Retinal pigment epithelial cell (primary cell): ENCODE data around the gene ASB15.

Experiments used
- DNase-seq: peaks from one replicate; pipeline ENCODE4 v3.0.0-alpha.2; 2010; ENCODE audit warnings: low read depth
- H3K4me3 ChIP-seq: 2 replicates; pipeline ENCODE4 v1.5.1; 2011; ENCODE audit warnings: mild to moderate bottlenecking, low read length, control low read depth, moderate library complexity
- TF ChIP-seq, protein P1 (sequence below): conservative IDR thresholded peaks from 2 replicates; pipeline ENCODE4 v1.5.1; 2011; ENCODE audit warnings: low read depth, low read length, control low read depth, inconsistent platforms

The ASB15 gene

DNA sequence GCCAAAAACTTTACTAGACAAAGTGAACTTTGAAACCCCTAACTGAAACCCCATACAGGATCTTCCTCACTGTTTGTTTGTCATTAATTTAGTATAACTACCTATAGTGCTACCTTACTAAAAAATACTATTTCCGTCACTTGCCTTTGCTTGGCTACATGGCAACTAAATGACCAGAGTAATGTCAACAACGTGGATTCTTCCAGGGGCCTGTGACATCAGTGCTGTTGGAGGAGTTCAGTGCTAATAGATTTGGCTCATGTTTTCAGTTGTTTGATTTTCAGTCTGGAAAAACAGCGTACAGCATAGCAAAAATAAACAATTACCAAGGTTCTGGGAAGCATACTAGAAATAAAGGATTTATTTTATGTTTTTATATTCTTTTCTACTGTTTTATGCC is 3.0 kb upstream of the ASB15 start:
- no peak for DNase-seq
- no peak overlapping the region for H3K4me3 ChIP-seq
- TF ChIP-seq, protein P1, sequence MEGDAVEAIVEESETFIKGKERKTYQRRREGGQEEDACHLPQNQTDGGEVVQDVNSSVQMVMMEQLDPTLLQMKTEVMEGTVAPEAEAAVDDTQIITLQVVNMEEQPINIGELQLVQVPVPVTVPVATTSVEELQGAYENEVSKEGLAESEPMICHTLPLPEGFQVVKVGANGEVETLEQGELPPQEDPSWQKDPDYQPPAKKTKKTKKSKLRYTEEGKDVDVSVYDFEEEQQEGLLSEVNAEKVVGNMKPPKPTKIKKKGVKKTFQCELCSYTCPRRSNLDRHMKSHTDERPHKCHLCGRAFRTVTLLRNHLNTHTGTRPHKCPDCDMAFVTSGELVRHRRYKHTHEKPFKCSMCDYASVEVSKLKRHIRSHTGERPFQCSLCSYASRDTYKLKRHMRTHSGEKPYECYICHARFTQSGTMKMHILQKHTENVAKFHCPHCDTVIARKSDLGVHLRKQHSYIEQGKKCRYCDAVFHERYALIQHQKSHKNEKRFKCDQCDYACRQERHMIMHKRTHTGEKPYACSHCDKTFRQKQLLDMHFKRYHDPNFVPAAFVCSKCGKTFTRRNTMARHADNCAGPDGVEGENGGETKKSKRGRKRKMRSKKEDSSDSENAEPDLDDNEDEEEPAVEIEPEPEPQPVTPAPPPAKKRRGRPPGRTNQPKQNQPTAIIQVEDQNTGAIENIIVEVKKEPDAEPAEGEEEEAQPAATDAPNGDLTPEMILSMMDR: no peak

DNA sequence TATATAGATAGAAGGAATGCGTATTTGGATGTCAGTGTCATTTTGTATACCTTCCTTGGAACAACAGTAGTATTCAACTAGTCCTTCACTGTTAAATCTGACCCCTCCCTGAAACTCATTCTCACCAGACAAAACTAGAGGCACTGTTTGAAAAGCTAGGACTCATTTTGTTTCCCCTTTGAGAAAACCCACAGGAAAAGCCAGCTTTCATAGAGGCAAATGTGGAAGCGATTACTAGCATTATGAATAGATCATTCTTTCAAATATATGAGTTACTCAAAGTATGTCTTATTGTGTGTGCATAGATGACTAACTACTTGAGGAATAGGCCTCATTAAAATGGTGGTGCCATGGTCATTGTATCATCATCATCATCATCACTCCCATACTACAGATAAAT is 1.9 kb upstream of the ASB15 start:
- no peak for DNase-seq
- TF ChIP-seq, protein P1: no peak
- no peak overlapping the region for H3K4me3 ChIP-seq

DNA sequence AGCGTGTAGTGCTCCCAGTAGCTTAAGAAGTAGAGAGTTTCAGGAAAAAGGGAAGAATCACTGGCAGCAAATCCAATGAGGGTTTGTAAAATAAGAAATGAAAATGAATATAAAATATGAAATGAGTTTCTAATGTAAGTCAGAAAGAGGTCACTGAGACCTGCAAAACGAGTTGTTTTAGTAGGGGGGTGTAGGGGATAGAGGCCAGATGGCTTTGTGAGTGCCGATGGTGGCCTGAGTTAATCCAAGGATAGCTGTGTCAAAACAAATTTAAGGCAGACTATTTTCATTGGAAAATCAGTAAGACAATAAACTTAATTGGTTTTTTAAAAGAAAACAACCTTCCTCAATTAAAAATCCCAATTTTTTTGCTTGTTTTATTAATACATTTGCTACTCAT is 745 bp upstream of the ASB15 start:
- DNase-seq: no peak
- TF ChIP-seq, protein P1: no peak
- no peak overlapping the region for H3K4me3 ChIP-seq

DNA sequence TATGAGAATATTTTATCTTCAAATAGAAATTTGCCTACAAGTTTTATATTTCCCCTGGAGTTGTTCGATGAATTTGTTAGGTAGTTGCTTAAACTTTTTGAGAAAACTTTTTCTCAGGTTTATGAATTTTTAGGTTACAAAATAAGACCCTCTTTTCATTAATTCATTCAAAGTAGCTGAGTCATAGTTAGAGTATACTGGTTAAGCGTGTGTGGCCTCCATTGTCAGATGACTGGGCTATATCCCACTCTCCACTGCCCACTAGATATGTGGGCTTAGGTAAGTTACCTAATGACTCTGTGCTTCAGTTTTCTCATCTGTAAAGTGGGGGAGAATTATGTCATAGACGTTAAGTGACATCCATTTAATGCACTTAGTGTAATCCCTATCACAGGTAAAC is 1.0 kb downstream of the ASB15 start:
- DNase-seq: no peak
- TF ChIP-seq, protein P1: no peak
- H3K4me3 ChIP-seq: no peak overlapping the region

DNA sequence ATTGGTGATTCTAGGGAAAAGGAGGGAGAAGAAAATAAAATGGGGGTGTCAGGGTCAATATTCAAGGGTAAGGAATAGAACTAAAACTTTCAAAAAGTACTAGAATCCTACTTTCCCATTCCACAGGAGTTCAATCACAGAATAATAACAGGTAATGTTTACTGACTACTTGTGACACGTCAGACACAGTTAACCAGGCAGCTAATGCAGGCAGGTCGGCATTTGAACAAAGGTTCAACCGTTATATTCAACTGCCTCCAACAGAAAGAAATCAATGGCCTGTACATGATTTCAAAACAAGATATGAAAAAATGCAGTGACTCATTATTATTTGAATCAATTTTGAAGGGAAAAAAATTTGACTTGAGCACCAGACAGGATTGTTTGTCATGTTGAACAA is 3.1 kb downstream of the ASB15 start:
- no peak overlapping the region for H3K4me3 ChIP-seq
- TF ChIP-seq, protein P1: no peak
- no peak for DNase-seq

DNA sequence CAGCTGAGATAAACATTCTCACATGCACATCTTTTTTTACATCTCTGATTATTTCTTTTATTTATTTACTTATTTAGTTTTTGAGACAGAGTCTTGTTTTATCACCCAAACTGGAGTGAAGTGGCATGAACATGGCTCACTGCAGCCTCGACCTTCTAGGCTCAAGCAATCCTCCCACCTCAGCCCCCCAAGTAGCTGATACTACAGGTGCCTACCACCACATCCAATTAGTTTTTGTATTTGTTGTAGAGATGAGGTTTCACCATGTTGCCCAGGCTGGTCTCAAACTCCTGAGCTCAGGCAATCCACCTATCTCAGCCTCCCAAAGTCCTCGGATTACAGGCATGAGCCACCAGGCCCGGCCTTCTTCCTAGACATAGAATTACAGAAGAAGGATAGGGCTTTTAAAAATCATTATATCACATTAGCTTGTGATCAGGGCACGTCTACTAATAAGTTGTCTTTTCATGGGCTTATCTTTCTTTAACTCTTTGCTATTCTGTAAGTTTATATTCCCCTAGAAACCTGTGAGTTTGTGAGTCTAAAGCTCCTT is 5.9 kb downstream of the ASB15 start:
- TF ChIP-seq, protein P1: no peak
- H3K4me3 ChIP-seq: no peak overlapping the region
- DNase-seq: no peak

DNA sequence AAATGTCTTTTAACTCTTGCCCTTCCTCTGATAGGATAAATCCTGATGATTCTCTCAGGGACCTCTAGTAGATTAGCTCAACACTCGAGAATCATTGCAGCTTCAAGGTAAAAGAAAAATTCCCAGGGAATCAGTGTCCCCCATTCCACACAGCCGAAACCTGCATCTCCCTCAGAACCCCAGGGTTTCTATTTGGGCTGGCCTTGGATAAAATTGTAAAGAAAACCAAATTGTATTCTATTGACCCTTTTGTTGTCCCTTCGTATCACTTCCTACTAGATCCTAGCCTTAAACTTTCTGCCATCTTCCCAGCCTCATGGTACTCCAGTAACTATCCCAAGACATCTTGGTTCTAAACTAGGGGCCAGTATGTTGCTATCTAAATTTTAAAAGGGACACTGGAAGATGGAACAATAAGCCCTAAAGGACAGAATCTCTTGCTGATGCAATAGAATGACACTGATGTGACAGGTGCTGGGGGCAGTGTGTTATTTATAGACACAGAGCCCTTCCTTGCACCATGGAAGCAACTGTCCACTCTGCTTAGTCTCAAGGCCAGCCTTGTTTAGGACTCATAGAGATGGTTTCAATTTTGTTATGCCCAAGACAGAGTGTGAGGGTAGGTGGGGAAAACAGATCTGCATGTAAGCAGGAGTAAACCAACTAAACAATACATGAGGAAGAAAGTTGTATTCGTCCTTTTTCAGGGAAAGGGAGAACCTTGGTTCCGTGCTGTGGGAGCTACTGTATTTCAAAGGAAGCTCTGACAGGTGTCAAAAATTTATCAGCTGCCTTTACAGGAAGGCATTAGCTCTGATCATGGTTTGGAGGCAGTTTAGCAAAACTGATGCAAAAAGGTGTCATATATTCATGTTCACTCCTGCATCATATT is 7.6 kb downstream of the ASB15 start:
- H3K4me3 ChIP-seq: no peak overlapping the region
- no peak for DNase-seq
- TF ChIP-seq, protein P1: no peak
